ENCODE results near the gene LPIN1.

LPIN1 gene

DNA sequence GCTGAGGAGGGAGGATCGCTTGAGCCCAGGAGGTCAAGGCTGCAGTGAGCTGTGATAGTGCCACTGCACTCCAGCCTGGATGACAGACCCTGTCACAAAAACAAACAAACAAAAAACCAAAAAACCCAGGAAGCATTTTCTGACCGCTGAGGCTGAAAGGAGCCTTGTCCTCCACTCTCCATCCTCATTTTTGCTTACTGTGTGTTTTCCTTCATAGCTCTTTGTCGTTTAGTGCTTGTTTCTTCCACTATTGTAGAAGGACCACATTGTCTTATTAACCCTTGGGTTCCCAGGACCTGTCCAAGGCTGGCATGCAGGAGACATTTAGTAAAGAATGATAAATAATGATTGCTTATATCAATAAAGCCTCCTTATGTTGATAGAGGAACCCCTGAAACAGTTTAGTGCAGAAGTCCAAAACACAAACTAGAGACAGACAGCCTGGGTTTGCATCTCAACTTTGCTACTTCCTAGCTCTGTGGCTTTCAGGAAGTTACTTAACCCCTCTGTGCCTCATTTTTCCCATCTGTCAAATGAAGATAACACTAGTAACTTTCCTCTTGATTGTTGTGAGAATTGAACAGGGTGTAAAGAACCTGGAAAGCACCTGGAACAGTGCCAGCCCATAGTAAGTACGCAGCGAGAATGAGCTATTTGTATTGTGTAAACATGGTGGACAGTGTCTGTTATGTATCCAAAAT lies 126.0 kb downstream of the LPIN1 start:
- DNase-seq = no peak

DNA sequence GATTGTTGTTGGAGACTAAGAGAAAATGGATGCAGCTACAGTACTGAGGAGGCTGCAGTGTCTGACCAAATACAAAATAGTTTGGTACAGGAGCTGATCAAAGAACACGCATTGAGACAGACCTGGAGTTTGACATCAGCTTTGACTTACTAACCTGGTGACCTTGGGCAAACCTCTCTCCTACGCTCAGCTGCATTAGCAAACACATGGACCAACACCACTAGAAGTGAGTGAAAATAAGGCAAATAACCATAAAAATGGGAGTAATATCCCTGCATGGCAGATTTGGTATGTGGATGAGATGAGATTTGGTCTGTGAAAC lies 126.5 kb downstream of the LPIN1 start:
- no peak for DNase-seq

DNA sequence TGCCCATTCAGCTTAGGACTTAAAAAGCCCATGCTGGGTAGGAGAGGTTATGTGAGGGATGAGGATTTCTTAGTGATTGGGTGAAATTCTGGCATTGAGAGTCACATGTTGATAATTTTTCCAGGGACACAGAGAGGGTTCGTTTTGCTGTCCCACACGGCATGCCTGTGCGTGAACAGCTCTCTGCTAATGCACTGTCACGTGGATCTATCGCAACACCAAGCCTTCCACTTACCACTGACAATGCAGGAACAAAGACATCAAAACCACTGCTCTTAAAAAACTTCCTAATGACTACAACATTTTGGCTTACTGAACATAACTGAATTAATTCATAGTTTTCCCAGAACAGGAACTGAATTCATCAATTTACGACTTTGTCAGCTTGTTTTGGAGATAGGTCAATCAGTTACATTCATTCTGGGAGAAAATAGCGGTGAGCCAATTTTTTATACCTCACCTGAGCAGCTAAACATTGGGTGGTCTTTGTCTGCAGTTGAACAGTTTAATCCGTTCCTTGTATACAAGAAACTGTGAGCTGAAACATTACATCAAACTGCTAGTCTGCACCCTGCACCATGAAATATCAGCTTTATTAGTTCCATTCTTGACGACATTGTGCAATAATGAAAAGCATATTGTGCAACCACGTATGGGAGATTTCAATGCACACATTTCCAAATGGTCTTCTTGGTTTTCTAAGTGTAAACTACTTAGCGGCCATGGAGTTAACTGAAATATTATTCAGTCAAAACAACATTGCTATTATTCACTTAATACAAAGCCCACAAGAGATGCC lies 127.1 kb downstream of the LPIN1 start:
- no peak for DNase-seq

DNA sequence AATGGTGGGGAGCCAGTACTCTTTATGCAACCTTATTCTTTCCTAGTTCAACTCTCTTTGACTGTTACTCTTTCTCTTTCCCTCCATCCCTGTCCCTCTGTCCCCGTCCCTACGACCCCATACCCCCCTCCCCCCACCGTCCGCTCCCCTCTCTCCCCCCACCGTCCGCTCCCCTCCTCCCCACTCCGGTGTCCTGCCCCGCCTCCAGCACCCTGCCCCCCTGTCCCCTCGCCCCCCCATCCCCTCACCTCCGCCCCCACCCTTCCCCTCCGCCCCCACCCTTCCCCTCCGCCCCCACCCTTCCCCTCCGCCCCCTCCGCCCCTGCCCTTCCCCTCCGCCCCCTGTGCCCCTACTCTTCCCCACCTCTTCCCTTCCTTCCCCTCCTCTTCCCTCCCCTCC lies 128.4 kb downstream of the LPIN1 start:
- no peak for DNase-seq

DNA sequence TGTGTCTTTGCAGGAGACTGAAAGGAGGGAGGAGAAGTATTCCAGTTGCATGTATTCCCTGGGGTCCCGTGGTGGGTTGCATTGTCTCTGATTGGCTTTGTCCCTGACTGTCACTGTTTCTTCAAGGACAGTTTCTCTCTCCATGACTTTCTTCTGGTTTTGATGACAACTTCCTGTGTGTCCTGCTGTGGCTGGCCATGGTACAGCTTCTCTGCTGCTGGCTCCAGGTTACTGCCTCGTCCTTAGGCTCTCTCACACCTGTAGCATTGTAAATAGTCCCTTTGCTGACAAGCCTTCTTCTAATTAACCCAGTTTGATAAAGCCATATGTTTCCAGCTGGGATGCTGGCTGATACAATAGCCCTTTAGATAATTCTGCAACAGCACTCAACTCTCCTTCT lies 129.0 kb downstream of the LPIN1 start:
- no peak for DNase-seq

DNA sequence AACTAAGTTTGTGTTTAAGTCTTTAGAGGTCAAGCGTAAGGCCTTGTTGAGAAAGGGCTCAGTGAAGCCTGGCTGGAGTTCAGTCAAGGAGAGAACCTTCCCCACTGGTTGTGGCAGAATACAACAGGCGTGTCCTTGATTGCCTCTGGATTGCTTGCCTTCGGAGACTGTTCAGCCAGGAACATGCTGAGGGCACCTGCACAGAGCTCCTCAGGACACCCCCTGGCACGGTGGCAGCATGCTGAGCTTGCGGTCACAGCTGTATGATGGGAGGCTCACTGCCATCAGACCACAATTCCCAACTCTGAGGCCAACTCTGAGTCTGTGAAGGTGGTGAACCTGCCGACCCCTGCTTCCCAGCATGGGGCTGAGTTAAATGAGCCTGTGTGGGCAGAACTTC lies 130.0 kb downstream of the LPIN1 start:
- no peak for DNase-seq

DNA sequence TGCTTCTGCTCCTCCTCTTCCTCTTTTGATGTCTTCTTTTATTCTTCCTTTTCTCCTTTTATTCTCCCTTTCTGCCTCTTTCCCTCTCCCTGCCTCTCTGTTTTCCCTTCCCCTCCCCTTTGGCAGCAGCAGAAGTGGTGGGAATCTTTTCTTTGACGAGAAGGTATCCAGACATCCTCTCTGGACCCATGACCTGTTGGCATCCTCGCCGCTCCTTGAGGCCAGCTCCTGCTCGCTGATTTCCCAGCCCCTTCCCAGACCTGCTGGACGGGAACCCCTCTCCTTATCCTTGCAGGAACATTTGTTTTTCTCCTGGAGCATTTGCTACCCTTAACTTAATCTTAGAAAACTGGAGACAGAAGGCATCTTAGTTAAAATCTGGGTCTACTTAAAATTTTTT lies 130.5 kb downstream of the LPIN1 start:
- no peak for DNase-seq
